GM20000 (cell line): ENCODE results near the gene TSPAN32.

Experiments used
- DNase-seq: peaks from one replicate; pipeline ENCODE4 v3.0.0; 2012; ENCODE audit warnings: low spot score
- TF ChIP-seq, protein P1 (sequence below): IDR thresholded peaks from 2 replicates; pipeline ENCODE4 v1.5.1; 2012; ENCODE audit warnings: mild to moderate bottlenecking, control low read depth; ENCODE audit errors: extremely low read depth, missing control alignments

Gene TSPAN32

DNA sequence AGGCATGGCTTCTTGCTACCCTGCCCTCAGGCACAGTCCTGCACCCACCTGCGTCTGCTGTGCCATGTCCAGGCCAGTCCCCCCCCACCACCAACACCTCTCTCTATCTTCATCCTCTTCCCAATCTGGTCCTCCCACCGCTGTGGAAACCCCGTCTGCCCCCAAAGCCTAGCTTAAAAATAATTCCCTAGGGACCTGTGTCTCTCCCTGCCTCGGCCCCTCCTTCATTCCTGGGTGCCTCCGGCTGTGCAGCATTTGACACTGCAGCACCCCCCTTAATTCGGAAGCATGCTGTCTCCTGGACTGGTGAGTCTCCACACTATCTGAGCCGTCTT lies 28.9 kb upstream of the TSPAN32 start:
- DNase-seq: no peak
- TF ChIP-seq, protein P1, sequence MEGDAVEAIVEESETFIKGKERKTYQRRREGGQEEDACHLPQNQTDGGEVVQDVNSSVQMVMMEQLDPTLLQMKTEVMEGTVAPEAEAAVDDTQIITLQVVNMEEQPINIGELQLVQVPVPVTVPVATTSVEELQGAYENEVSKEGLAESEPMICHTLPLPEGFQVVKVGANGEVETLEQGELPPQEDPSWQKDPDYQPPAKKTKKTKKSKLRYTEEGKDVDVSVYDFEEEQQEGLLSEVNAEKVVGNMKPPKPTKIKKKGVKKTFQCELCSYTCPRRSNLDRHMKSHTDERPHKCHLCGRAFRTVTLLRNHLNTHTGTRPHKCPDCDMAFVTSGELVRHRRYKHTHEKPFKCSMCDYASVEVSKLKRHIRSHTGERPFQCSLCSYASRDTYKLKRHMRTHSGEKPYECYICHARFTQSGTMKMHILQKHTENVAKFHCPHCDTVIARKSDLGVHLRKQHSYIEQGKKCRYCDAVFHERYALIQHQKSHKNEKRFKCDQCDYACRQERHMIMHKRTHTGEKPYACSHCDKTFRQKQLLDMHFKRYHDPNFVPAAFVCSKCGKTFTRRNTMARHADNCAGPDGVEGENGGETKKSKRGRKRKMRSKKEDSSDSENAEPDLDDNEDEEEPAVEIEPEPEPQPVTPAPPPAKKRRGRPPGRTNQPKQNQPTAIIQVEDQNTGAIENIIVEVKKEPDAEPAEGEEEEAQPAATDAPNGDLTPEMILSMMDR: no peak

DNA sequence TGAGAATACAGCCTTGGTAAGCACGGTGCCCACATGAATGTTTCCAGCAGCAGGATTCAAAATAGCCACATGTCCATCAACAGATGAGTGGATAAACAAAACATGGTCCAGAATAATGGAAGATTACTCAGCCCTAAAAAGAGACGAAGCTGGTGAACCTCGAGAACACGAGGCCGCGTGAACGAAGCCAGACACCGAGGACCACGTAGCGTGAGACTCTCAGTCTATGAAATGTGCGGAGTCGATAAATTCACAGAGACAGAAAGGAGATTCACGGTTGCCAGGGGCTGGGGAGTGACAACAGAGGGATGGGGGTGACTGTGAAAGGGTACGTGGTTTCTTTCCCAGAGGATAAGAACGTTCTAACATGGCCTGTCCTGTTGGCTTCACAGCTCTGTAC lies 28.5 kb upstream of the TSPAN32 start:
- TF ChIP-seq, protein P1: no peak
- DNase-seq: no peak

DNA sequence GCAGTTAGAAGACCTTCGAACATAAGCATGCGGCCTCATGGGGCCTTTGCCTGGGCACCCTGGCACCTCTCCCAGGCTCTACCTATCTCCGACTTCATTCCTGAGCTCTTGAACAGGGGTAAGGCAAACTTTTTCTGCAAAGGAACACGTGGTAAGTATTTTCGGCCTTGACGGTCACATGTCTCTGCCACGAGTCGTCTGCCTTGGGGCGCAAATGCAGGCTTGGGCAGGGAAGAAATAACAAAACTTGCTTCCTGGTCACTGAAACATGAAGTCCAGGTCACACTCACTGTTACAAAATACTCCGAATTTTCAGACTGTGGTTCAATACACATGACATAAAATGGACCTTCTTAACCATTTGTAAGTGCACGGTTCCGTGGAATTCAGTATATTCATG lies 28.0 kb upstream of the TSPAN32 start:
- DNase-seq: no peak
- TF ChIP-seq, protein P1: no peak

DNA sequence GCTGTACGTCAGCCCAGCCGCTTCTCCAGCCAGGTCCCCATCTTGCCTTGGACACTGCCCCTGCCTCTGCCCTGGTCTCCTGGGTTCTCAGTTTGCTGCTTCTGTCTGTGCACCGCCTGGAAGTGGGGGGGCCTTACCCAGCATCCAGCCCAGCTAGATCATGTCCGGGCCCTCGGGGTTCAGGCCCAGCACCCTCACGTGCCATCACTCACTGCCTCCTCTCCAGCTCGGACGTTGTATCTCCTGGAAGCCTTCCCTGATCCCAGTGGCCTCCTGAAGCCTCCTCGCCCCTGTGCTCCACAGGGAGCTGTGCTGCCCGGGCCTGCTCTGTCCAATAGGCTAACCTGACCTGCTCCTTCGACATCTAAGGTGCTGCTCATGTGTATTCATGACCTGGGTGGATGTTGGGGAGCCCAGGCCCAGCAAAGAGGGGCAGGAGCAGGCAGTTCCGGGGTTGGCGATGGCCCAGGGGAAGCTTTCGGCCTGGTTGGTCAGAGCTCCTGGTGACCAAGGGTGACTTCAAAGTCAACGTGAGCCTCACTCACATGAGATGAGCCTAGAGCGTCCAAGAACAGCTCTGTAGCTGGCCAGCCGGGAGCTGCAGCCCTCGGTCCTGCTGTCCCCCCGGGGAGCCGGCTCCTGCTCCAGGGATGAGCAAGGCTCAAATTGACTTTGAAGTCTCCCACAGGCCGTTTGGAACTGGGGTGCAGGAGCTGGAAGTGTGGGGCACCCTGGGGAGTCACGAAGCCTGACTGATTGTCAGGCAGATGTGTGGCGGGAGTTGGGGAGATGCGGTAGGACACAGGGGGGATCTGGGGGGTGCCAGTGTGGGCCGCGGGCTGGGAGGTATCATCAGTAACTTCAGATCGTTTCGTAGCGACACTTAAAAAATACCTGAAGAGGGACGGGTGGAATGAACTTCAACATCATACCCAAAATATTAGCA lies 26.2 kb upstream of the TSPAN32 start:
- no peak for DNase-seq
- TF ChIP-seq, protein P1: no peak

DNA sequence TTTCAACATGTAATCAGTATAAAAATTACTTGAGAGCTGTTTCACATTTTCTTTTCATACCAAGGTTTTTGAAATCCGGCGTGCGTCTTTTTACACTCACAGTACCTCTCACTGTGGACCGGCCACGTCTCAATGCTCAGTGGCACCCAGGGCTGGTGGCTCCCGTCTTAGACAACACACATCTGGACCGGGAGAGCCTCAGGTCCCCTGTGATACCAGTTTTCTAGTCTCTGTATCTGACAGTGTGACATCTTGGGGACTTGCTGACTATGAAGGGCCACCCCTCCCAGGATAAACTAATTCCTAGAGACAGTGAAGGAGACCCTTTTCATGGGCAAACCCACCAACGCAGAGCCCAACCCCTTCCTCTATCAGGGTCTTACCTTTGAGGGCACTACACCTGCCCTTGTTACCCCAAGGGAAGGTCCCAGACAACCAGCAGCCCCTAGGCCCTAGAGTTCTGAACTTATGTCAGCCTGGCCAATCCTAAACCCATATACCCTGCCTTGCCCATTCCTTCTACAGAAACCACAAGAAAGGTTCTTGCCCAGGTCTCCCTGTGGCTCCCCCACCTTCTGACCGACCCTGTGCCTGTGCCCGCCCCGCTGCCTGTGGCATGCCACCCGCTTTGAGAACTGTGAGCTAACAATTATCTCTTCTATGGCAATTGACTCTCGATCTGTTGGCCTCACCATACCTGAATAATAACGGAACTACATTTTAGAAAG lies 25.4 kb upstream of the TSPAN32 start:
- DNase-seq: no peak
- TF ChIP-seq, protein P1: no peak

DNA sequence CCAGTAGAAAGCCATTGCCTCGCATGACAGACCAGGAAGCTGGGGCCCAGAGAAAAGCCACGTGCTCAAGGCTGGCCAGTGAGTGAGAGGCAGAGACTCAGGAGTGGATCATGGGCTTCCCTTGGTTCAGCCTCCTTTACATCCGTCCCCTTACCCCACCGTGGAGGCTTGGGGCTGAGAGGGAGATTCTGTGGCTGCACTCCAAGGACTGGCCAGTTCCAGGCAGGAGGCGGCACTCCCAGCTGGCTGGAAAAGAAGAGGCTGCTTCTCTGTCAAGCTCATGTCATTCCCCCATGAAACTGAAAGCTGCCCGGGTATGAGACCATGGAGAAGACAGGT lies 24.8 kb upstream of the TSPAN32 start:
- TF ChIP-seq, protein P1: no peak
- DNase-seq: no peak

DNA sequence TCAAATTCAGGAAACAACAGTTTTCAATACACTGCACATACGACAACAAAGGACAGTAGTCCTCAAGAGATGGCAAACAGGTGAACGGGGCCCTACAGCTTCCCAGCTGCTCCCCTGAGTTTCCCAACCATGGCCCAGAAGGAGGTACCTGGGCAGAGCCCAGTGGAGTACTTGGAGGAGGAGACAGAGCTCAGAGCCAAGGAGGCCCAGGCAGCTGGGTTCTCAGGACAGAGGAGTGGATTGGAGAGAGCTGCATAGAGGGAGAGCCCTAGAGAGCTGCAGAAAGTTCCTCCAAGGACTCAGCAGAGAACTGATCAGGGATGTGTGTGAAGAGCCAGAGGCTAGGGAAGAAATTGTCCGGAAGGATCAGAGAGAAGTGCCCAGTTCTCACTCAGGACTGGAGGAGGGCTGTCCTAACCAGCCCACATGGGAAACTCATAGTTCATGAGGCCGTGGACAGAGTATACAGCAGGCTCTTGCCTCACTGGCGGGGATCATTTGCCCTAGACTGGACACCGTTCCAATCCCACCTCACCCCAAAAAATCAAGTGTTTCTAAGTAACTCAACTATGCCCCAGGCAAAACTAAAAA lies 23.8 kb upstream of the TSPAN32 start:
- TF ChIP-seq, protein P1: no peak
- no peak for DNase-seq
